RWPE2 (cell line): ENCODE results near the gene CNPY1.

Source experiments
- ATAC-seq: fragments of 200-7000 bp; cut with Tn5 transposase; 3 replicates; pipeline ENCODE4 v1.9.1; 2021; ENCODE audit warnings: low read depth
- DNase-seq: peaks from one replicate; pipeline ENCODE4 v3.0.0-alpha.2; 2020; ENCODE audit warnings: low spot score
- H3K27ac ChIP-seq: fragments of 450-650 bp; 2 replicates; pipeline ENCODE4 v1.5.1; 2017; ENCODE audit warnings: mild to moderate bottlenecking; ENCODE audit not compliant: poor library complexity, severe bottlenecking
- H3K27me3 ChIP-seq: fragments of 250-450 bp; sonication (Bioruptor Pico); 2 replicates; pipeline ENCODE4 v1.5.1; 2021; ENCODE audit warnings: mild to moderate bottlenecking, moderate library complexity; ENCODE audit not compliant: insufficient read depth, poor library complexity, severe bottlenecking
- H3K36me3 ChIP-seq: fragments of 250-450 bp; sonication (Bioruptor Pico); 2 replicates; pipeline ENCODE4 v1.5.1; 2020; ENCODE audit warnings: low read depth, mild to moderate bottlenecking, moderate library complexity
- H3K4me1 ChIP-seq: fragments of 250-450 bp; sonication (Bioruptor Pico); 2 replicates; pipeline ENCODE4 v1.5.1; 2021; ENCODE audit warnings: mild to moderate bottlenecking, moderate library complexity; ENCODE audit not compliant: insufficient read depth, poor library complexity, severe bottlenecking
- H3K4me3 ChIP-seq: fragments of 250-450 bp; sonication (Bioruptor Pico); 2 replicates; pipeline ENCODE4 v1.5.1; 2021; ENCODE audit warnings: mild to moderate bottlenecking, moderate library complexity; ENCODE audit not compliant: severe bottlenecking
- H3K9me3 ChIP-seq: fragments of 250-450 bp; sonication (Bioruptor Pico); 2 replicates; pipeline ENCODE4 v1.5.1; 2021; ENCODE audit warnings: mild to moderate bottlenecking, moderate library complexity; ENCODE audit not compliant: severe bottlenecking
- CTCF ChIP-seq: fragments of 450-650 bp; IDR thresholded peaks from one replicate; pipeline ENCODE4 v1.5.1; 2017; ENCODE audit warnings: mild to moderate bottlenecking, moderate library complexity; ENCODE audit not compliant: poor library complexity, severe bottlenecking

CNPY1 gene

DNA sequence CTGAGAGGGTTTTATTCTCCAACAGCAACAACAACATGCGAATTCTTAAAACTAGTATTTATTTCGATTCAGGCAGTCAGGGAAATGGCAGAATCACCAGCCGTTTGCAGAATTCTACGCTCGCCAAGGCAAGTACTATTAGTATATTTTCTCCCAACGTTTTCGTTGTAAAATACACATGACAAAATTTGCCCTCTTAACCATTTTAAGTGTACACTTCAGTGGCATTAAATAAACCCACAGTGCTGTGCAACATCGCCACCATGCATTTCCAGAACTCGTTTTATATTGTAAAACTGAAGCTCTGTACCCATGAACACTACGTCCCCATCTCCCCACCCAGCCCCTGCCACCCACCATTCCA, 77.6 kb downstream of the CNPY1 start:
- no peaks in the 10 kb centered on the region for H3K36me3 ChIP-seq
- H3K4me1 ChIP-seq, result no peaks in the 10 kb centered on the region
- DNase-seq, result no peak
- TF ChIP-seq CTCF, result no peak
- no peak for ATAC-seq
- H3K27ac ChIP-seq, result no peak overlapping the region
- H3K9me3 ChIP-seq, result no peaks in the 10 kb centered on the region
- no peak overlapping the region for H3K4me3 ChIP-seq
- peaks cover 100% of the 10 kb centered on the region for H3K27me3 ChIP-seq

GRCh38 chr7:155467846-155468784, 78.2 kb downstream of the CNPY1 start:
- TF ChIP-seq CTCF, result no peak
- Histone ChIP-seq H3K36me3 (no peaks in the 10 kb centered on the region), H3K27me3 (peaks cover 100% of the 10 kb centered on the region), H3K9me3 (no peaks in the 10 kb centered on the region), H3K27ac (no peak overlapping the region), H3K4me3 (no peak overlapping the region), H3K4me1 (no peaks in the 10 kb centered on the region)
- DNase-seq (no peak), ATAC-seq (no peak)

- H3K9me3 ChIP-seq, result no peaks in the 10 kb centered on the region
- H3K27me3 ChIP-seq, result peaks cover 100% of the 10 kb centered on the region
- DNase-seq, result no peak
- no peak overlapping the region for H3K27ac ChIP-seq
- peak; percentile 28 for ATAC-seq
- H3K4me3 ChIP-seq, result no peak overlapping the region
- H3K4me1 ChIP-seq, result no peaks in the 10 kb centered on the region
- no peak for TF ChIP-seq CTCF
- no peaks in the 10 kb centered on the region for H3K36me3 ChIP-seq
These were observed 79.3 kb downstream of the CNPY1 start for GRCh38 chr7:155466814-155467733.

- no peaks in the 10 kb centered on the region for H3K4me1 ChIP-seq
- H3K9me3 ChIP-seq, result no peaks in the 10 kb centered on the region
- H3K27ac ChIP-seq, result no peak overlapping the region
- H3K27me3 ChIP-seq, result peaks cover 100% of the 10 kb centered on the region
- no peak overlapping the region for H3K4me3 ChIP-seq
- H3K36me3 ChIP-seq, result no peaks in the 10 kb centered on the region
- TF ChIP-seq CTCF, result no peak
- peak; percentile 35 for DNase-seq
- ATAC-seq, result 0 out of 3 replicates have a peak, but pooled peaks have one; percentile 28
These were observed 80.1 kb downstream of the CNPY1 start for GRCh38 chr7:155466142-155466813.
